Colonic mucosa (tissue), 4 donors: ENCODE measurements around the gene PHF12. TPM values are rescaled to one million over a fixed set of nuclear protein-coding genes. Genes with fewer than 3 reads are reported as not detected.
"Not testable (repeated sequence)": the region's sequence is repeated elsewhere in the genome, so short reads cannot be mapped to it uniquely, and the experiment has no call there.

ENCODE experiments used
- DNase-seq: peaks from one replicate; pipeline ENCODE4 v3.0.0-alpha.2; 2020
- H3K27ac ChIP-seq: fragments of 200-600 bp; one replicate; pipeline ENCODE4 v1.8.0; 2021
- H3K27me3 ChIP-seq: fragments of 200-600 bp; one replicate; pipeline ENCODE4 v1.8.0; 2021
- H3K36me3 ChIP-seq: fragments of 200-600 bp; one replicate; pipeline ENCODE4 v1.8.0; 2021
- H3K4me1 ChIP-seq: fragments of 200-600 bp; one replicate; pipeline ENCODE4 v1.8.0; 2021; ENCODE audit warnings: mild to moderate bottlenecking
- H3K4me3 ChIP-seq: fragments of 200-600 bp; one replicate; pipeline ENCODE4 v1.8.0; 2021
- H3K9ac ChIP-seq, 2 donors: one replicate each; pipeline ENCODE4 v1.7.0; 2013; ENCODE audit warnings: control low read depth in 2 of 2, low read depth in 2 of 2, low read length in 2 of 2
- H3K9me3 ChIP-seq: fragments of 200-600 bp; one replicate; pipeline ENCODE4 v1.8.0; 2021
- intact Hi-C: fragments of 100-400 bp; cut with DNase I; formaldehyde crosslinking; loops from one replicate; pipeline ENCODE4 v1.14.1; 2022
- total RNA-seq, 2 donors: library from RNA; stranded (reverse); fragmentation: NEBNext Ultra II Directional in 1 of 2; extraction: Animal tissue kit (Norgen Biotek cat#: 25700) in 1 of 2; gene quantifications; one replicate each; pipeline ENCODE4 v1.2.1, GENCODE V29; 2021
- TF ChIP-seq, protein P1 (sequence below): fragments of 200-600 bp; IDR thresholded peaks from one replicate; pipeline ENCODE4 v1.8.0; 2022; ENCODE audit warnings: antibody characterized with exemption, mild to moderate bottlenecking
- donor health status: healthy.
- donor health status: DM: no; HTN: no; CAD: no.
- donor health status: DM: no; HTN: no; CAD: no.

The PHF12 gene
- total RNA-seq, 2 donors from 2014 or later: 37.7 to 42.2 TPM

DNA sequence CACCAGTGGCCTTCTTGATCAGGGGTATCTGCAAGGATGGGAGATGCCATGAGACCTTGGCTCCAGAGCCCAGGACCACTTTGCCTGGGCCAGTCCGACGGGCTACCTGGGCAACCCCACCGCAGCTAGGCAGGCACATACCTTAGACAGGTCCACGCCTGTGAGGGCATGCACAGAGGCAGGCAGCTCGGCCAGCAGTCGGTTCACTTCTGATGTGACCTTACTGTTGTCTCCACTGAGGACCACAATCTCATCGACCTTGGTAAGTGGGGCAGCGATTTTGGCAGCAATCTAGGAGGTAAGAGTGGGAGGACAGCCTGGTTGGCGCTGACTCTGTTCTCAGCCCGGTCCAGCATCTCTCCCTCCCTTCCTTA lies 70.8 kb downstream of the PHF12 start:
- Histone ChIP-seq H3K9ac (no peak overlapping the region), H3K4me1 (no peaks in the 10 kb centered on the region), H3K27ac (no peak overlapping the region), H3K27me3 (no peaks in the 10 kb centered on the region), H3K9me3 (no peaks in the 10 kb centered on the region), H3K4me3 (no peak overlapping the region), H3K36me3 (peaks cover 17% of the 10 kb centered on the region)
- DNase-seq: no peak
- intact Hi-C loops: loop anchor here (5.0 kb wide), 1 partner anchor 198 kb away; no protein-coding TSS in a partner anchor
- TF ChIP-seq, protein P1, sequence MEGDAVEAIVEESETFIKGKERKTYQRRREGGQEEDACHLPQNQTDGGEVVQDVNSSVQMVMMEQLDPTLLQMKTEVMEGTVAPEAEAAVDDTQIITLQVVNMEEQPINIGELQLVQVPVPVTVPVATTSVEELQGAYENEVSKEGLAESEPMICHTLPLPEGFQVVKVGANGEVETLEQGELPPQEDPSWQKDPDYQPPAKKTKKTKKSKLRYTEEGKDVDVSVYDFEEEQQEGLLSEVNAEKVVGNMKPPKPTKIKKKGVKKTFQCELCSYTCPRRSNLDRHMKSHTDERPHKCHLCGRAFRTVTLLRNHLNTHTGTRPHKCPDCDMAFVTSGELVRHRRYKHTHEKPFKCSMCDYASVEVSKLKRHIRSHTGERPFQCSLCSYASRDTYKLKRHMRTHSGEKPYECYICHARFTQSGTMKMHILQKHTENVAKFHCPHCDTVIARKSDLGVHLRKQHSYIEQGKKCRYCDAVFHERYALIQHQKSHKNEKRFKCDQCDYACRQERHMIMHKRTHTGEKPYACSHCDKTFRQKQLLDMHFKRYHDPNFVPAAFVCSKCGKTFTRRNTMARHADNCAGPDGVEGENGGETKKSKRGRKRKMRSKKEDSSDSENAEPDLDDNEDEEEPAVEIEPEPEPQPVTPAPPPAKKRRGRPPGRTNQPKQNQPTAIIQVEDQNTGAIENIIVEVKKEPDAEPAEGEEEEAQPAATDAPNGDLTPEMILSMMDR: no peak

DNA sequence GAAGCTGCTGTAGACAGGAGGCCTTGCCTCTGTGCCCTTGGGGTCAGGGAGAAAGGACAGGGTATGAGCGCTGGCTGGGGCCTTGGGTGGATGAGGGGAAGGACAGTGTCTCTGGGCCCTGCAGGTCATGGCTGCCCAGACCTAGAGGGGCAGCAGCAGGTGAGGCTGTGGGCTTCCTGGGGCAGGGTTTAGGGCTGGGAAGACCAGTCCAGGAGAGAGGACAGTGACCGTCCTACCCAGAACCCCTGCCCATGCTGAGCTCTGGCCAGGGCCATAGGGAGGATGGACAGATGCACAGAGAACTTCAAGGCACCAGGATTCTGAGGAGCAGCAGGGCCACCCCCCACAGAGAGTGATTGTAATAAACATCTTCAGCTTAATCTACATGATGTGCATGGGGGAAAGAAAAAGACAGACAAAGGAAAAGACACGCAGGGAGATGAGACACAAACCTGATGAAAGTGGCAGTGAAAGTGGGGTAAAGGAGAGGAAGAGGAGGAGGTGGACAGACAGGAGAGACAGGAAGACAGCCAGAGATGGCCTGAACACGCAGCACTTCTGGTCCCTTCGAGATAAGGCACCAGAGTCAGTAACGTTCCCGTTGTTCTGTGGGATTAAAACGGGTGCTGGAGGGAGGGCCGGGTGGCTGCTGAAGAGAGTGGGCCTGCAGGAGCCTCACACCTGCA lies 71.3 kb downstream of the PHF12 start:
- H3K27ac ChIP-seq: no peak overlapping the region
- DNase-seq: no peak
- no peaks in the 10 kb centered on the region for H3K9me3 ChIP-seq
- H3K36me3 ChIP-seq: peaks cover 17% of the 10 kb centered on the region
- TF ChIP-seq, protein P1: no peak
- no peaks in the 10 kb centered on the region for H3K27me3 ChIP-seq
- no peak overlapping the region for H3K9ac ChIP-seq
- intact Hi-C loops: loop anchor here (5.0 kb wide), 1 partner anchor 198 kb away; no protein-coding TSS in a partner anchor
- H3K4me3 ChIP-seq: no peak overlapping the region
- H3K4me1 ChIP-seq: no peaks in the 10 kb centered on the region

DNA sequence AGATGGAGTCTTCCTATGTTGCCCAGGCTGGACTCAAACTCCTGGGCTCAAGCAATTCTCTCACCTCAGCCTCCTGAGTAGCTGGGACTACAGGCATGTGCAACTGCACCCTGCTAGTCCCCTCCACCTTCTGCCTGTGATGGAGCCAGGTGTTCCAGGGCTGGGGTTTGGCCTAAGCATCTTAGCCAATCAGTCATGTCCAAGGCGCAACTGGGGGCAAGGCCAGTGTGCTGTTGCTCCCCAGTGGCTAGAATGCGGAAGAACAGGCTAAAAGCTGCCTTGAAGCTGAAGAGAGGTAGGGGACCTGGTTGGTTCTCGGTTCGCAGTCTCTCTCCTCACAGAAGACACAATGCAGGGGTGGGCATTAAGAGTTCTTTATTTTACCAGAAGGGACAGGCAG lies 72.3 kb downstream of the PHF12 start:
- Histone ChIP-seq H3K27ac (no peak overlapping the region), H3K27me3 (no peaks in the 10 kb centered on the region), H3K36me3 (peaks cover 17% of the 10 kb centered on the region), H3K9me3 (no peaks in the 10 kb centered on the region), H3K9ac (no peak overlapping the region), H3K4me1 (no peaks in the 10 kb centered on the region), H3K4me3 (no peak overlapping the region)
- TF ChIP-seq, protein P1: peak; percentile 31
- DNase-seq: peak; percentile 36
- intact Hi-C loops: no loop called here

DNA sequence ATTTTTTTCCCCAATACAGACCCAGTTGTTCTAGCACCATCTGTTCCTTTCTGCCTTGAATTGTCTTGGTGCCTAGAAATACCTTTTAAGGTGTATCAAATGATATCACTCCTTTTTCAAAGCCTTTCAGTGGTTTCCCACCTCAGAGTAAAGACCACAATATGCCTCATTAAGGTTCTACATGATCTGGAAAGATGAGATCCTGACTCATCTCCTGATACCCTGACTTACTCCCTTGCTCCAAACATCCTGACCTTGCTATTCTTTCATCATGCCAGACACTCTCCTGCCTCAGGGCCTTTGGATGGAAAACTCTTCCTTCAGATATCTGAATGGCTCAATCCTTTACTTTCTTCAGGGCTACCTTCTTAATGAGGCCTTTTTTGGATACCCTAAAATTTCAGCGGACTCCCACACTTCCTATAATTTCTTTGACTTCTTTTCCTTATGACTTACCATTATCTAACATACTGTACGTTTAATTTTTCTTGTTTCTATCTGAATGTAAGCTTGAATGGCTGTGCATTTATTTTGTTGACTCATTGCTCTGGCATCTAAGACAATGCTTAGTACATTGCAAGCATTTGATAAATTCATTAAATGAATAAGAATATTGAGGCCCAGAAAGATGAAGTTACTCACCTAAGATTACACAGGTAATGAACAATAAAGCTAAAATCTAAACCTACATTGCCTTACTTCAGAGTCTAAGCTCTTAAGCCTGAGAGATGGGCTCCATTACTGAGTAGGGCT lies 73.0 kb downstream of the PHF12 start:
- H3K9me3 ChIP-seq: no peaks in the 10 kb centered on the region
- H3K9ac ChIP-seq: no peak overlapping the region
- TF ChIP-seq, protein P1: no peak
- intact Hi-C loops: no loop called here
- DNase-seq: no peak
- peaks cover 17% of the 10 kb centered on the region for H3K36me3 ChIP-seq
- H3K27ac ChIP-seq: no peak overlapping the region
- H3K27me3 ChIP-seq: no peaks in the 10 kb centered on the region
- H3K4me3 ChIP-seq: no peak overlapping the region
- no peaks in the 10 kb centered on the region for H3K4me1 ChIP-seq

DNA sequence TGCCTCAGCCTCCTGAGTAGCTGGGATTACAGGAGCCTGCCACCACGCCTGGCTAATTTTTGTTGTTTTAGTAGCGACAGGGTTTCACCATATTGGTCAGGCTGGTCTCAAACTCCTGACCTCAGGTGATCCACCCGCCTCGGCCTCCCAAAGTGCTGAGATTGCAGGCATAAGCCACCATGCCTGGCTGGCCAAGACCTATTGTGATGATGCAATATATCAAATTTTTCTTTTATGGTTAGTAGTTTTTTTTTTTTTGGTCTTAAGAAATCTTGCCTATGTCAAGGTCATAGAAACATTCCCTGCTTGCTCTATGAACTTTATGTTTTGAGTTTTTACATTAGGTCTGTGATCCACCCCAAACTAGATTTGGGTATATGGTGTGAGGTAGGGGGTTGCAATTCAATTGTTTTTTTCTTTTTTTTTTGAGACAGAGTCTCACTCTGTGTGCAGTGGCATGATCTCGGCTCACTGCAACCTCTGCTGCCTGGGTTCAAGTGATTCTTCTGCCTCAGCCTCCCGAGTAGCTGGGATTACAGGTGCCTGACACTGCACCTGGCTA lies 74.1 kb downstream of the PHF12 start:
- H3K4me3 ChIP-seq, H3K9me3 ChIP-seq, H3K27me3 ChIP-seq, H3K4me1 ChIP-seq, H3K9ac ChIP-seq, H3K27ac ChIP-seq, DNase-seq, intact Hi-C loops: not testable (repeated sequence)
- H3K36me3 ChIP-seq: peaks cover 17% of the 10 kb centered on the region
